ENCODE measurements around the gene GDF2.

Gene GDF2

GRCh38 chr10:47322300-47323061 lies at the start of gene GDF2:
Gene GDF2 (plus strand): TSS chr10:47322454. CDS start chr10:47322669, 215 bp downstream.
- DNase-seq: no peak

- no peak for DNase-seq
Observed at GRCh38 chr10:47276071-47276470, 46.2 kb upstream of the GDF2 start.

- DNase-seq: no peak
Observed at GRCh38 chr10:47276576-47277351, 45.5 kb upstream of the GDF2 start.

GRCh38 chr10:47277352-47278151 lies 44.7 kb upstream of the GDF2 start:
- peak; percentile 25 for DNase-seq

- DNase-seq: no peak
Observed at GRCh38 chr10:47278152-47278473, 44.1 kb upstream of the GDF2 start.

GRCh38 chr10:47278720-47279119 lies 43.5 kb upstream of the GDF2 start:
- no peak for DNase-seq

GRCh38 chr10:47279276-47279675 lies 43.0 kb upstream of the GDF2 start:
- DNase-seq: no peak

GRCh38 chr10:47282005-47282656 lies 40.1 kb upstream of the GDF2 start:
- DNase-seq: no peak

- DNase-seq: no peak
Observed at GRCh38 chr10:47282657-47283018, 39.6 kb upstream of the GDF2 start.

GRCh38 chr10:47283101-47283630 lies 39.1 kb upstream of the GDF2 start:
- DNase-seq: no peak

GRCh38 chr10:47283848-47284247 lies 38.4 kb upstream of the GDF2 start:
- no peak for DNase-seq

GRCh38 chr10:47285381-47286115 lies 36.7 kb upstream of the GDF2 start:
- DNase-seq: no peak

- DNase-seq: no peak
Observed at GRCh38 chr10:47286116-47286505, 36.1 kb upstream of the GDF2 start.

- DNase-seq: no peak
Observed at GRCh38 chr10:47286591-47287315, 35.5 kb upstream of the GDF2 start.

- no peak for DNase-seq
Observed at GRCh38 chr10:47287365-47287802, 34.9 kb upstream of the GDF2 start.

GRCh38 chr10:47287805-47288204 lies 34.4 kb upstream of the GDF2 start:
- no peak for DNase-seq

GRCh38 chr10:47288236-47288635 lies 34.0 kb upstream of the GDF2 start:
- DNase-seq: no peak

- no peak for DNase-seq
Observed at GRCh38 chr10:47288916-47289495, 33.2 kb upstream of the GDF2 start.

- no peak for DNase-seq
Observed at GRCh38 chr10:47289921-47290320, 32.3 kb upstream of the GDF2 start.

GRCh38 chr10:47290338-47290737 lies 31.9 kb upstream of the GDF2 start:
- no peak for DNase-seq

- DNase-seq: no peak
Observed at GRCh38 chr10:47291682-47292081, 30.6 kb upstream of the GDF2 start.

Measured in activated CD4-positive, alpha-beta T cell treated with anti-CD3 and anti-CD28 coated beads, Interleukin-10, Interleukin-2, amounts not matched to agents 100 ng/mL and 50 ng/mL, durations not matched to agents 16 hours and 8 hours (primary cell).